K562 (cell line): Measurements from ENCODE around the gene KXD1. TPM values are rescaled to one million over a fixed set of nuclear protein-coding genes. Genes with fewer than 3 reads are reported as not detected.
A peak's percentile ranks its signal among the peaks of the same experiment; 100 is the strongest.

ENCODE experiments used
- GABPB1 ChIP-seq: sonication (generic); formaldehyde crosslinking; IDR thresholded peaks from 2 replicates; pipeline ENCODE4 v1.8.0; 2022; ENCODE audit warnings: mild to moderate bottlenecking, missing genetic modification reagents
- NFATC3 ChIP-seq: fragments of 450-650 bp; IDR thresholded peaks from 2 replicates; pipeline ENCODE4 v1.6.1; 2017; ENCODE audit warnings: mild to moderate bottlenecking
- RBM25 ChIP-seq: fragments of 200-400 bp; formaldehyde crosslinking; IDR thresholded peaks from 2 replicates; pipeline ENCODE4 v1.6.1; 2018; ENCODE audit warnings: low read length, low read depth, moderate library complexity; ENCODE audit not compliant: severe bottlenecking
- SAP30 ChIP-seq: fragments of 200-600 bp; sonication (generic); IDR thresholded peaks from 2 replicates; pipeline ENCODE4 v1.6.1; 2012; ENCODE audit warnings: borderline replicate concordance, low read depth, mild to moderate bottlenecking, moderate library complexity, low read length, control low read depth, inconsistent platforms; ENCODE audit not compliant: insufficient read depth, poor library complexity, severe bottlenecking
- polyA plus RNA-seq, 8 experiments: library from polyadenylated mRNA; depleted of rRNA in 4 of 8; stranded (reverse) in 5 of 8; unstranded in 3 of 8; fragments of >200 nt; fragmentation: Nextera tagmentation in 2 of 8; fragmentation: Illumina TruSeq in 1 of 8; extraction: Ambion mirVana in 2 of 8; extraction: Trizol in 1 of 8; gene quantifications; 2 replicates each; pipeline versions ENCODE4 v1.2.1 to v1.2.3, GENCODE V29; 2011 to 2014; ENCODE audit warnings: inconsistent platforms in 1 of 8, missing spikeins in 1 of 8
- total RNA-seq, 7 experiments: library from RNA; depleted of rRNA in 6 of 7; stranded (reverse); fragments of >200 nt in 6 of 7; fragmentation: Illumina TruSeq in 2 of 7; extraction: Trizol in 2 of 7; gene quantifications; 2 replicates each; pipeline versions ENCODE4 v1.2.1 to v1.2.3, GENCODE V29; 2011 to 2021; ENCODE audit warnings: low replicate concordance in 1 of 7
- TF ChIP-seq, protein P1 (sequence below), 3 experiments: fragments of 200-800 bp in 1 of 3; sonication (Bioruptor generic) in 1 of 3; sonication (generic) in 1 of 3; formaldehyde crosslinking in 1 of 3; IDR thresholded peaks; 2 replicates each; pipeline versions ENCODE4 v1.6.1 to v1.8.0; 2016 to 2022; ENCODE audit warnings: mild to moderate bottlenecking in 2 of 3, missing compliant biosample characterization in 2 of 3, missing genetic modification characterization in 2 of 3, missing genetic modification reagents in 1 of 3
- TF ChIP-seq, protein P2 (sequence below): fragments of 450-650 bp; IDR thresholded peaks from 2 replicates; pipeline ENCODE4 v1.6.1; 2016; ENCODE audit warnings: borderline replicate concordance
- TF ChIP-seq, protein P3 (sequence below): fragments of 450-650 bp; IDR thresholded peaks from 2 replicates; pipeline ENCODE4 v1.7.0; 2016; ENCODE audit warnings: borderline replicate concordance
- TF ChIP-seq, protein P4 (sequence below): sonication (generic); formaldehyde crosslinking; IDR thresholded peaks from 2 replicates; pipeline ENCODE4 v1.8.0; 2022; ENCODE audit warnings: mild to moderate bottlenecking, missing genetic modification reagents
- TF ChIP-seq, protein P5 (sequence below): conservative IDR thresholded peaks from 2 replicates; pipeline ENCODE4 v1.6.1; 2011; ENCODE audit warnings: low read depth, mild to moderate bottlenecking, low read length; ENCODE audit not compliant: control insufficient read depth

Gene KXD1
- total and polyA plus RNA-seq, 9 of the 15 experiments (the other 6 are each of a cell fraction or from before 2014, with no cell fraction given): 21.9 to 210 (median 118) TPM

DNA sequence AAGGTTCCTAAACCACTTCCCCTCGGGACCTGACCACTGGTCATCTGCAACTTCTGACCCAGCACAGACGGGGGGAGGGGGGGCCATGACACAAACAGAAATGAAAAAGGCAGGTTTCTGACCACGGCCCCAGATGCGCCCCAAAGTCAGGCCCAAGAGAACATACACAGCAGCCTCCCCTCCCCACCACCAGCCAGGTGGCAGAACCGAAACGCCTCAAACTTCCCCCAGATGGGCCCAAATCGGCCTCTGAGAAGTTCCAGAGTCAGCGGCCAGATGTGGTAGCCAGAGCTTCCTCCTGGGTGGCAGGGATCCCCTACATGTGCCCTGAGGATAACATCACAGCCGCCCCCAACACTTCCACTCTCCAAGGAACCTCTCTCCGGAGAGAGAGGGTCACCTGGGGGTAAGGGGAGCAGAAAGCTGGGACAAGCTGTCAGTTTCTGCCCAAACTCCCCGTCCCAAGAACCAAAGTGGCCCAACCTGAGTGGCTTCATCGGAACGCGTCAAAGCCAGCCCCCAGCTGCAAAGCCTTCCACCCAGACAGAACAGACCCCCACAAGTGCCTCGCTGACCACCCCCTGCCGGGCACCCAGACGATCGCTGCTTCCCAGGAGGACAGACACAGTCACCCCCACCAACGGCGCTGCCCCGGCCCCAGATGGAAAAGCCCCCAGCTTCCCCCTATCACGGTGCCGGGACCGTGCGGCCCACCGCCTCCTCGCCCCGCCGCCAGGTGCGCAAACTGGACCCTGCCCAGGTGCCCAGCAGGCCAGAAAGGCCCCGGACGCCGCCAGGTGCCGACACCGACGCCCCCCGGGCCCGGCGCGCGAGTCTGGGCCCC, 36.6 kb upstream of the KXD1 start (continued):
- TF ChIP-seq SAP30: peak; percentile 69
- TF ChIP-seq, protein P1, sequence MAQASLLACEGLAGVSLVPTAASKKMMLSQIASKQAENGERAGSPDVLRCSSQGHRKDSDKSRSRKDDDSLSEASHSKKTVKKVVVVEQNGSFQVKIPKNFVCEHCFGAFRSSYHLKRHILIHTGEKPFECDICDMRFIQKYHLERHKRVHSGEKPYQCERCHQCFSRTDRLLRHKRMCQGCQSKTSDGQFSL (CRISPR knock-in tag; IDR thresholded peaks at IDR 0.05): 0 out of 2 replicates have a peak, but pooled peaks have one; percentile 6
- TF ChIP-seq, protein P1 (tag; IDR thresholded peaks at IDR 0.05): no peak
- 0 out of 2 replicates have a peak, but pooled peaks have one; percentile 14 for TF ChIP-seq GABPB1 (CRISPR knock-in tag)
- TF ChIP-seq, protein P2, sequence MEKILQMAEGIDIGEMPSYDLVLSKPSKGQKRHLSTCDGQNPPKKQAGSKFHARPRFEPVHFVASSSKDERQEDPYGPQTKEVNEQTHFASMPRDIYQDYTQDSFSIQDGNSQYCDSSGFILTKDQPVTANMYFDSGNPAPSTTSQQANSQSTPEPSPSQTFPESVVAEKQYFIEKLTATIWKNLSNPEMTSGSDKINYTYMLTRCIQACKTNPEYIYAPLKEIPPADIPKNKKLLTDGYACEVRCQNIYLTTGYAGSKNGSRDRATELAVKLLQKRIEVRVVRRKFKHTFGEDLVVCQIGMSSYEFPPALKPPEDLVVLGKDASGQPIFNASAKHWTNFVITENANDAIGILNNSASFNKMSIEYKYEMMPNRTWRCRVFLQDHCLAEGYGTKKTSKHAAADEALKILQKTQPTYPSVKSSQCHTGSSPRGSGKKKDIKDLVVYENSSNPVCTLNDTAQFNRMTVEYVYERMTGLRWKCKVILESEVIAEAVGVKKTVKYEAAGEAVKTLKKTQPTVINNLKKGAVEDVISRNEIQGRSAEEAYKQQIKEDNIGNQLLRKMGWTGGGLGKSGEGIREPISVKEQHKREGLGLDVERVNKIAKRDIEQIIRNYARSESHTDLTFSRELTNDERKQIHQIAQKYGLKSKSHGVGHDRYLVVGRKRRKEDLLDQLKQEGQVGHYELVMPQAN: 0 out of 2 replicates have a peak, but pooled peaks have one; percentile 54
- TF ChIP-seq, protein P3, sequence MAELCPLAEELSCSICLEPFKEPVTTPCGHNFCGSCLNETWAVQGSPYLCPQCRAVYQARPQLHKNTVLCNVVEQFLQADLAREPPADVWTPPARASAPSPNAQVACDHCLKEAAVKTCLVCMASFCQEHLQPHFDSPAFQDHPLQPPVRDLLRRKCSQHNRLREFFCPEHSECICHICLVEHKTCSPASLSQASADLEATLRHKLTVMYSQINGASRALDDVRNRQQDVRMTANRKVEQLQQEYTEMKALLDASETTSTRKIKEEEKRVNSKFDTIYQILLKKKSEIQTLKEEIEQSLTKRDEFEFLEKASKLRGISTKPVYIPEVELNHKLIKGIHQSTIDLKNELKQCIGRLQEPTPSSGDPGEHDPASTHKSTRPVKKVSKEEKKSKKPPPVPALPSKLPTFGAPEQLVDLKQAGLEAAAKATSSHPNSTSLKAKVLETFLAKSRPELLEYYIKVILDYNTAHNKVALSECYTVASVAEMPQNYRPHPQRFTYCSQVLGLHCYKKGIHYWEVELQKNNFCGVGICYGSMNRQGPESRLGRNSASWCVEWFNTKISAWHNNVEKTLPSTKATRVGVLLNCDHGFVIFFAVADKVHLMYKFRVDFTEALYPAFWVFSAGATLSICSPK: no peak
- no peak for TF ChIP-seq RBM25
- TF ChIP-seq NFATC3: no peak
- TF ChIP-seq, protein P4, sequence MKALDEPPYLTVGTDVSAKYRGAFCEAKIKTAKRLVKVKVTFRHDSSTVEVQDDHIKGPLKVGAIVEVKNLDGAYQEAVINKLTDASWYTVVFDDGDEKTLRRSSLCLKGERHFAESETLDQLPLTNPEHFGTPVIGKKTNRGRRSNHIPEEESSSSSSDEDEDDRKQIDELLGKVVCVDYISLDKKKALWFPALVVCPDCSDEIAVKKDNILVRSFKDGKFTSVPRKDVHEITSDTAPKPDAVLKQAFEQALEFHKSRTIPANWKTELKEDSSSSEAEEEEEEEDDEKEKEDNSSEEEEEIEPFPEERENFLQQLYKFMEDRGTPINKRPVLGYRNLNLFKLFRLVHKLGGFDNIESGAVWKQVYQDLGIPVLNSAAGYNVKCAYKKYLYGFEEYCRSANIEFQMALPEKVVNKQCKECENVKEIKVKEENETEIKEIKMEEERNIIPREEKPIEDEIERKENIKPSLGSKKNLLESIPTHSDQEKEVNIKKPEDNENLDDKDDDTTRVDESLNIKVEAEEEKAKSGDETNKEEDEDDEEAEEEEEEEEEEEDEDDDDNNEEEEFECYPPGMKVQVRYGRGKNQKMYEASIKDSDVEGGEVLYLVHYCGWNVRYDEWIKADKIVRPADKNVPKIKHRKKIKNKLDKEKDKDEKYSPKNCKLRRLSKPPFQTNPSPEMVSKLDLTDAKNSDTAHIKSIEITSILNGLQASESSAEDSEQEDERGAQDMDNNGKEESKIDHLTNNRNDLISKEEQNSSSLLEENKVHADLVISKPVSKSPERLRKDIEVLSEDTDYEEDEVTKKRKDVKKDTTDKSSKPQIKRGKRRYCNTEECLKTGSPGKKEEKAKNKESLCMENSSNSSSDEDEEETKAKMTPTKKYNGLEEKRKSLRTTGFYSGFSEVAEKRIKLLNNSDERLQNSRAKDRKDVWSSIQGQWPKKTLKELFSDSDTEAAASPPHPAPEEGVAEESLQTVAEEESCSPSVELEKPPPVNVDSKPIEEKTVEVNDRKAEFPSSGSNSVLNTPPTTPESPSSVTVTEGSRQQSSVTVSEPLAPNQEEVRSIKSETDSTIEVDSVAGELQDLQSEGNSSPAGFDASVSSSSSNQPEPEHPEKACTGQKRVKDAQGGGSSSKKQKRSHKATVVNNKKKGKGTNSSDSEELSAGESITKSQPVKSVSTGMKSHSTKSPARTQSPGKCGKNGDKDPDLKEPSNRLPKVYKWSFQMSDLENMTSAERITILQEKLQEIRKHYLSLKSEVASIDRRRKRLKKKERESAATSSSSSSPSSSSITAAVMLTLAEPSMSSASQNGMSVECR: peak; percentile 47
- TF ChIP-seq, protein P5, sequence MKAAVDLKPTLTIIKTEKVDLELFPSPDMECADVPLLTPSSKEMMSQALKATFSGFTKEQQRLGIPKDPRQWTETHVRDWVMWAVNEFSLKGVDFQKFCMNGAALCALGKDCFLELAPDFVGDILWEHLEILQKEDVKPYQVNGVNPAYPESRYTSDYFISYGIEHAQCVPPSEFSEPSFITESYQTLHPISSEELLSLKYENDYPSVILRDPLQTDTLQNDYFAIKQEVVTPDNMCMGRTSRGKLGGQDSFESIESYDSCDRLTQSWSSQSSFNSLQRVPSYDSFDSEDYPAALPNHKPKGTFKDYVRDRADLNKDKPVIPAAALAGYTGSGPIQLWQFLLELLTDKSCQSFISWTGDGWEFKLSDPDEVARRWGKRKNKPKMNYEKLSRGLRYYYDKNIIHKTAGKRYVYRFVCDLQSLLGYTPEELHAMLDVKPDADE: peak; percentile 30; the same call in 1 of the 2 replicates
- TF ChIP-seq, all 486 proteins: peak for 15
